Measurements from ENCODE around the gene ADK. TPM values are rescaled to one million over a fixed set of nuclear protein-coding genes. Genes with fewer than 3 reads are reported as not detected.

ADK gene
- total RNA-seq, 1 experiment from 2014 or later = 26.8 TPM

GRCh38 chr10:74373059-74373458, 222.0 kb downstream of the ADK start:
- no peaks in the 10 kb centered on the region for H3K27me3 ChIP-seq (ENCODE audit: insufficient read depth, low read length)
- H3K56ac ChIP-seq (ENCODE audit: insufficient read length, low read depth, low read length) = no peak overlapping the region
- no peak overlapping the region for H4K8ac ChIP-seq (replicated peaks; ENCODE audit: insufficient read length, low read depth, low read length)
- H3K27me3 Mint-ChIP-seq (ENCODE audit: low read depth) = no peaks in the 10 kb centered on the region
- H2BK20ac ChIP-seq (ENCODE audit: low read depth, low read length, poor library complexity, severe bottlenecking) = no peak overlapping the region
- H3K79me2 ChIP-seq (ENCODE audit: insufficient read depth, low read length) = no peaks in the 10 kb centered on the region
- no peaks in the 10 kb centered on the region for H3K23me2 ChIP-seq (ENCODE audit: insufficient read length, low read depth, low read length, poor library complexity, severe bottlenecking)
- H2BK12ac ChIP-seq (ENCODE audit: insufficient read length, low read depth, low read length) = no peak overlapping the region
- H3T11ph ChIP-seq (ENCODE audit: low read length) = no peak overlapping the region
- H4K20me1 ChIP-seq (ENCODE audit: control insufficient read depth, insufficient read depth, insufficient read length) = no peaks in the 10 kb centered on the region
- H3K4ac ChIP-seq (ENCODE audit: low read depth, low read length) = no peak overlapping the region
- H3K14ac ChIP-seq (ENCODE audit: insufficient read depth, low read length) = no peak overlapping the region
- no peak overlapping the region for H4K5ac ChIP-seq (ENCODE audit: insufficient read length, low read depth, low read length)
- TF ChIP-seq CTCF (conservative IDR thresholded peaks at IDR 0.05) = no peak
- no peak overlapping the region for H3K27ac ChIP-seq (ENCODE audit: insufficient read length, low read depth, low read length)
- no peak overlapping the region for H3K18ac ChIP-seq (ENCODE audit: insufficient read length, low read depth, low read length)
- H3K4me1 ChIP-seq (ENCODE audit: insufficient read depth, low read length) = no peaks in the 10 kb centered on the region
- no peak overlapping the region for H2BK15ac ChIP-seq (ENCODE audit: low read depth, low read length)
- no peaks in the 10 kb centered on the region for H3K4me1 Mint-ChIP-seq
- H3K36me3 Mint-ChIP-seq (ENCODE audit: insufficient read depth in 1 of 3, low read depth in 3 of 3) = no peaks in the 10 kb centered on the region
- H2AK5ac ChIP-seq (ENCODE audit: insufficient read length, low read length) = no peak overlapping the region
- H2BK5ac ChIP-seq (ENCODE audit: insufficient read length, low read length) = no peak overlapping the region
- DNase-seq = no peak
- H3K4me3 Mint-ChIP-seq = no peak overlapping the region
- H2AFZ ChIP-seq (ENCODE audit: low read length) = no peak overlapping the region
- no peaks in the 10 kb centered on the region for H3K9me3 Mint-ChIP-seq
- WGBS (ENCODE audit: extremely low coverage, insufficient read length, low lambda C conversion rate) = no CpG with 5 or more reads among the region's 1 CpG
- H2BK120ac ChIP-seq (ENCODE audit: low read depth, low read length, poor library complexity, severe bottlenecking) = no peak overlapping the region
- no peak overlapping the region for H3K9ac ChIP-seq (ENCODE audit: extremely low read depth, insufficient read length, low read length)
- no peak overlapping the region for H3K4me2 ChIP-seq (ENCODE audit: insufficient read depth, insufficient read length, low read length)
- H4K91ac ChIP-seq (ENCODE audit: insufficient read length, low read depth, low read length) = no peak overlapping the region
- H3K27ac Mint-ChIP-seq = no peak overlapping the region
- no peaks in the 10 kb centered on the region for H3K79me1 ChIP-seq (ENCODE audit: insufficient read depth, low read depth, low read length, poor library complexity, severe bottlenecking)
- no peaks in the 10 kb centered on the region for H3K9me3 ChIP-seq (ENCODE audit: control insufficient read depth, low read depth, low read length)
- no peak overlapping the region for H3K23ac ChIP-seq (ENCODE audit: insufficient read length, low read depth, low read length)
